ENCODE results near the gene GRM8.

GRM8 gene

GRCh38 chr7:126856691-126857291 is 395.9 kb downstream of the GRM8 start:
- Histone ChIP-seq H3K27ac (ENCODE audit: low read length) (no peak overlapping the region), H3K4me1 (ENCODE audit: insufficient read depth, low read length) (no peaks in the 10 kb centered on the region), H2AFZ (ENCODE audit: low read depth, low read length) (no peak overlapping the region), H3K4me2 (ENCODE audit: insufficient read depth, low read length) (no peak overlapping the region), H4K20me1 (ENCODE audit: insufficient read depth, low read length) (no peaks in the 10 kb centered on the region), H3K27me3 (ENCODE audit: insufficient read depth, low read length, poor library complexity) (no peaks in the 10 kb centered on the region), H3K79me2 (ENCODE audit: insufficient read depth, low read length) (no peaks in the 10 kb centered on the region), H3K9ac (ENCODE audit: low read depth, low read length) (no peak overlapping the region), H3K9me3 (ENCODE audit: insufficient read depth, low read length, severe bottlenecking) (no peaks in the 10 kb centered on the region), H3K4me3 (ENCODE audit: low read depth in 1 of 2, low read length in 2 of 2) (no peak overlapping the region), H3K36me3 (ENCODE audit: insufficient read depth, low read length) (no peaks in the 10 kb centered on the region)
- no peak for ATAC-seq (ENCODE audit: insufficient read depth, low read depth)
- TF ChIP-seq CTCF (IDR thresholded peaks at IDR 0.05; ENCODE audit: borderline replicate concordance, extremely low read depth, low read length, poor library complexity, severe bottlenecking) (peak; percentile 67), EZH2 (IDR thresholded peaks at IDR 0.05; ENCODE audit: borderline replicate concordance, low read depth, low read length, severe bottlenecking) (no peak)
- no peak for DNase-seq

- H3K36me3 ChIP-seq (ENCODE audit: insufficient read depth, low read length), result no peaks in the 10 kb centered on the region
- H2AFZ ChIP-seq (ENCODE audit: low read depth, low read length), result no peak overlapping the region
- no peaks in the 10 kb centered on the region for H3K4me1 ChIP-seq (ENCODE audit: insufficient read depth, low read length)
- no peak overlapping the region for H3K4me3 ChIP-seq (ENCODE audit: low read depth in 1 of 2, low read length in 2 of 2)
- H3K27ac ChIP-seq (ENCODE audit: low read length), result no peak overlapping the region
- ATAC-seq (ENCODE audit: insufficient read depth, low read depth) (no peak), DNase-seq (no peak)
- TF ChIP-seq CTCF (IDR thresholded peaks at IDR 0.05; ENCODE audit: borderline replicate concordance, extremely low read depth, low read length, poor library complexity, severe bottlenecking) (no peak), EZH2 (IDR thresholded peaks at IDR 0.05; ENCODE audit: borderline replicate concordance, low read depth, low read length, severe bottlenecking) (no peak)
- H3K9me3 ChIP-seq (ENCODE audit: insufficient read depth, low read length, severe bottlenecking), result no peaks in the 10 kb centered on the region
- no peaks in the 10 kb centered on the region for H3K79me2 ChIP-seq (ENCODE audit: insufficient read depth, low read length)
- no peak overlapping the region for H3K4me2 ChIP-seq (ENCODE audit: insufficient read depth, low read length)
- no peaks in the 10 kb centered on the region for H3K27me3 ChIP-seq (ENCODE audit: insufficient read depth, low read length, poor library complexity)
- no peaks in the 10 kb centered on the region for H4K20me1 ChIP-seq (ENCODE audit: insufficient read depth, low read length)
- H3K9ac ChIP-seq (ENCODE audit: low read depth, low read length), result no peak overlapping the region
These were observed 407.4 kb downstream of the GRM8 start for GRCh38 chr7:126845331-126845730.

- no peak overlapping the region for H3K9ac ChIP-seq (ENCODE audit: low read depth, low read length)
- no peak overlapping the region for H3K4me3 ChIP-seq (ENCODE audit: low read depth in 1 of 2, low read length in 2 of 2)
- H3K4me1 ChIP-seq (ENCODE audit: insufficient read depth, low read length), result no peaks in the 10 kb centered on the region
- no peak for TF ChIP-seq EZH2 (IDR thresholded peaks at IDR 0.05; ENCODE audit: borderline replicate concordance, low read depth, low read length, severe bottlenecking)
- TF ChIP-seq CTCF (IDR thresholded peaks at IDR 0.05; ENCODE audit: borderline replicate concordance, extremely low read depth, low read length, poor library complexity, severe bottlenecking), result no peak
- ATAC-seq (ENCODE audit: insufficient read depth, low read depth) (no peak), DNase-seq (no peak)
- no peaks in the 10 kb centered on the region for H3K9me3 ChIP-seq (ENCODE audit: insufficient read depth, low read length, severe bottlenecking)
- no peaks in the 10 kb centered on the region for H3K36me3 ChIP-seq (ENCODE audit: insufficient read depth, low read length)
- no peaks in the 10 kb centered on the region for H4K20me1 ChIP-seq (ENCODE audit: insufficient read depth, low read length)
- H2AFZ ChIP-seq (ENCODE audit: low read depth, low read length), result no peak overlapping the region
- no peak overlapping the region for H3K4me2 ChIP-seq (ENCODE audit: insufficient read depth, low read length)
- no peaks in the 10 kb centered on the region for H3K27me3 ChIP-seq (ENCODE audit: insufficient read depth, low read length, poor library complexity)
- no peaks in the 10 kb centered on the region for H3K79me2 ChIP-seq (ENCODE audit: insufficient read depth, low read length)
- H3K27ac ChIP-seq (ENCODE audit: low read length), result no peak overlapping the region
These were observed 408.9 kb downstream of the GRM8 start for GRCh38 chr7:126843883-126844282.

Data from DND-41 (cell line).